Measurements from ENCODE around the gene MACF1.

The MACF1 gene

GRCh38 chr1:39360731-39361130 is 156.2 kb downstream of the MACF1 start:
- DNase-seq: no peak

- no peak for DNase-seq
Observed at GRCh38 chr1:39361446-39361845, 157.0 kb downstream of the MACF1 start.

GRCh38 chr1:39363267-39363666 is 158.8 kb downstream of the MACF1 start:
- no peak for DNase-seq

- DNase-seq: no peak
Observed at GRCh38 chr1:39368045-39368444, 163.6 kb downstream of the MACF1 start.

GRCh38 chr1:39369565-39369964 is 165.1 kb downstream of the MACF1 start:
- DNase-seq: no peak

GRCh38 chr1:39370602-39371001 is 166.1 kb downstream of the MACF1 start:
- DNase-seq: no peak

- DNase-seq: no peak
Observed at GRCh38 chr1:39372105-39372504, 167.6 kb downstream of the MACF1 start.

GRCh38 chr1:39376656-39377055 is 172.2 kb downstream of the MACF1 start:
- no peak for DNase-seq

- no peak for DNase-seq
Observed at GRCh38 chr1:39378377-39378776, 173.9 kb downstream of the MACF1 start.

GRCh38 chr1:39379187-39379586 is 174.7 kb downstream of the MACF1 start:
- DNase-seq: no peak

GRCh38 chr1:39380036-39380435 is 175.5 kb downstream of the MACF1 start:
- DNase-seq: no peak

GRCh38 chr1:39381839-39382238 is 177.3 kb downstream of the MACF1 start:
- no peak for DNase-seq

GRCh38 chr1:39384305-39384704 is 179.8 kb downstream of the MACF1 start:
- no peak for DNase-seq

- no peak for DNase-seq
Observed at GRCh38 chr1:39385067-39385988, 180.8 kb downstream of the MACF1 start.

- no peak for DNase-seq
Observed at GRCh38 chr1:39386997-39387396, 182.5 kb downstream of the MACF1 start.

GRCh38 chr1:39387452-39387851 is 183.0 kb downstream of the MACF1 start:
- DNase-seq: no peak

- no peak for DNase-seq
Observed at GRCh38 chr1:39391691-39392679, 187.5 kb downstream of the MACF1 start.

GRCh38 chr1:39392851-39393573 is 188.5 kb downstream of the MACF1 start:
- DNase-seq: no peak

- DNase-seq: no peak
Observed at GRCh38 chr1:39393645-39394044, 189.2 kb downstream of the MACF1 start.

GRCh38 chr1:39394059-39394458 is 189.6 kb downstream of the MACF1 start:
- no peak for DNase-seq

GRCh38 chr1:39394598-39394997 is 190.1 kb downstream of the MACF1 start:
- DNase-seq: no peak

- DNase-seq: no peak
Observed at GRCh38 chr1:39395357-39395831, 190.9 kb downstream of the MACF1 start.

- DNase-seq: no peak
Observed at GRCh38 chr1:39396671-39397070, 192.2 kb downstream of the MACF1 start.

Measured in activated T-cell treated with anti-CD3 and anti-CD28 coated beads, Interleukin-2, amount 50 U/mL, for 48 hours (primary cell).